H9 (cell line): Measurements from ENCODE around the gene PELI2. TPM values are rescaled to one million over a fixed set of nuclear protein-coding genes. Genes with fewer than 3 reads are reported as not detected.

Experiments used
- DNase-seq: peaks from one replicate; pipeline ENCODE4 v3.0.0-alpha.2; 2017
- H2AFZ ChIP-seq: one replicate; pipeline ENCODE4 v1.6.1; 2013; ENCODE audit warnings: mild to moderate bottlenecking, low read length, control low read depth, moderate library complexity
- H2AK5ac ChIP-seq: 2 replicates; pipeline ENCODE4 v1.6.1; 2013; ENCODE audit warnings: low read length, control low read depth, mixed read lengths; ENCODE audit not compliant: insufficient read length
- H2BK120ac ChIP-seq: one replicate; pipeline ENCODE4 v1.6.1; 2013; ENCODE audit warnings: low read depth, mild to moderate bottlenecking, low read length, control low read depth, inconsistent platforms; ENCODE audit not compliant: poor library complexity, severe bottlenecking
- H2BK12ac ChIP-seq: 2 replicates; pipeline ENCODE4 v1.6.1; 2013; ENCODE audit warnings: low read length, control low read depth, mixed read lengths, low read depth; ENCODE audit not compliant: insufficient read length
- H2BK15ac ChIP-seq: 2 replicates; pipeline ENCODE4 v1.6.1; 2013; ENCODE audit warnings: low read depth, low read length, control low read depth
- H2BK20ac ChIP-seq: one replicate; pipeline ENCODE4 v1.6.1; 2013; ENCODE audit warnings: low read depth, mild to moderate bottlenecking, low read length, control low read depth, inconsistent platforms; ENCODE audit not compliant: poor library complexity, severe bottlenecking
- H2BK5ac ChIP-seq: 2 replicates; pipeline ENCODE4 v1.6.1; 2013; ENCODE audit warnings: low read length, control low read depth, mixed read lengths; ENCODE audit not compliant: insufficient read length
- H3K14ac ChIP-seq: 2 replicates; pipeline ENCODE4 v1.6.1; 2013; ENCODE audit warnings: low read length, control low read depth; ENCODE audit not compliant: insufficient read depth
- H3K18ac ChIP-seq: 2 replicates; pipeline ENCODE4 v1.6.1; 2013; ENCODE audit warnings: low read depth, mild to moderate bottlenecking, mixed read lengths, low read length, control low read depth; ENCODE audit not compliant: insufficient read length
- H3K23ac ChIP-seq: 2 replicates; pipeline ENCODE4 v1.6.1; 2013; ENCODE audit warnings: low read length, control low read depth, mixed read lengths, low read depth; ENCODE audit not compliant: insufficient read length
- H3K23me2 ChIP-seq: 2 replicates; pipeline ENCODE4 v1.6.1; 2013; ENCODE audit warnings: low read depth, mild to moderate bottlenecking, mixed read lengths, low read length, control low read depth; ENCODE audit not compliant: insufficient read length, poor library complexity, severe bottlenecking
- H3K27ac ChIP-seq: 2 replicates; pipeline ENCODE4 v1.5.1; 2013; ENCODE audit warnings: low read length, control low read depth, mixed read lengths, low read depth; ENCODE audit not compliant: insufficient read length
- H3K27me3 ChIP-seq: 2 replicates; pipeline ENCODE4 v1.6.1; 2013; ENCODE audit warnings: low read length, control low read depth, inconsistent platforms; ENCODE audit not compliant: insufficient read depth
- H3K4ac ChIP-seq: 2 replicates; pipeline ENCODE4 v1.6.1; 2013; ENCODE audit warnings: low read depth, mild to moderate bottlenecking, control low read depth, inconsistent platforms, low read length, moderate library complexity
- H3K4me1 ChIP-seq: 2 replicates; pipeline ENCODE4 v1.6.1; 2013; ENCODE audit warnings: low read length, control low read depth, inconsistent platforms; ENCODE audit not compliant: insufficient read depth
- H3K4me2 ChIP-seq: 2 replicates; pipeline ENCODE4 v1.6.1; 2013; ENCODE audit warnings: low read length, control low read depth, mixed read lengths; ENCODE audit not compliant: insufficient read length, insufficient read depth
- H3K56ac ChIP-seq: 2 replicates; pipeline ENCODE4 v1.6.1; 2013; ENCODE audit warnings: low read depth, mild to moderate bottlenecking, mixed read lengths, low read length, control low read depth; ENCODE audit not compliant: insufficient read length
- H3K79me1 ChIP-seq: 2 replicates; pipeline ENCODE4 v1.6.1; 2013; ENCODE audit warnings: low read depth, mild to moderate bottlenecking, moderate library complexity, low read length, control low read depth, inconsistent platforms; ENCODE audit not compliant: insufficient read depth, poor library complexity, severe bottlenecking
- H3K79me2 ChIP-seq: 2 replicates; pipeline ENCODE4 v1.6.1; 2013; ENCODE audit warnings: low read length, control low read depth, inconsistent platforms; ENCODE audit not compliant: insufficient read depth
- H3K9ac ChIP-seq: 2 replicates; pipeline ENCODE4 v1.6.1; 2013; ENCODE audit warnings: low read length, control low read depth, mixed read lengths; ENCODE audit not compliant: insufficient read length; ENCODE audit errors: extremely low read depth
- H3K9me3 ChIP-seq: one replicate; pipeline ENCODE4 v1.6.1; 2013; ENCODE audit warnings: low read depth, low read length, inconsistent platforms; ENCODE audit not compliant: control insufficient read depth
- H3T11ph ChIP-seq: one replicate; pipeline ENCODE4 v1.6.1; 2013; ENCODE audit warnings: mild to moderate bottlenecking, low read length, control low read depth, inconsistent platforms
- H4K20me1 ChIP-seq: one replicate; pipeline ENCODE4 v1.6.1; 2013; ENCODE audit not compliant: control insufficient read depth, insufficient read length, insufficient read depth
- H4K5ac ChIP-seq: 2 replicates; pipeline ENCODE4 v1.6.1; 2013; ENCODE audit warnings: low read depth, mild to moderate bottlenecking, mixed read lengths, low read length, control low read depth; ENCODE audit not compliant: insufficient read length
- H4K8ac ChIP-seq: replicated peaks from 2 replicates; pipeline ENCODE4 v1.6.1; 2013; ENCODE audit warnings: low read length, control low read depth, mixed read lengths, low read depth; ENCODE audit not compliant: insufficient read length
- H4K91ac ChIP-seq: 2 replicates; pipeline ENCODE4 v1.6.1; 2013; ENCODE audit warnings: low read depth, mild to moderate bottlenecking, moderate library complexity, mixed read lengths, low read length, control low read depth; ENCODE audit not compliant: insufficient read length
- H3K27ac Mint-ChIP-seq, 3 experiments: 2 replicates in 2 of 3; 3 replicates in 1 of 3; pipeline ENCODE4 v1.8.0; 2020 to 2021; ENCODE audit warnings: mixed read lengths in 3 of 3, mild to moderate bottlenecking in 1 of 3, moderate library complexity in 1 of 3
- H3K27me3 Mint-ChIP-seq: 2 replicates; pipeline ENCODE4 v1.8.0; 2021; ENCODE audit warnings: low read depth, mild to moderate bottlenecking, moderate library complexity, mixed read lengths
- H3K36me3 Mint-ChIP-seq, 3 experiments: 2 replicates in 2 of 3; 3 replicates in 1 of 3; pipeline ENCODE4 v1.8.0; 2020 to 2021; ENCODE audit warnings: low read depth in 3 of 3, mixed read lengths in 3 of 3; ENCODE audit not compliant: insufficient read depth in 1 of 3
- H3K4me1 Mint-ChIP-seq, 2 experiments: 2 replicates each; pipeline ENCODE4 v1.8.0; 2020; ENCODE audit warnings: mixed read lengths in 2 of 2
- H3K4me3 Mint-ChIP-seq, 2 experiments: 2 replicates in 1 of 2; 3 replicates in 1 of 2; pipeline ENCODE4 v1.8.0; 2020 to 2021; ENCODE audit warnings: mild to moderate bottlenecking in 2 of 2, mixed read lengths in 2 of 2, moderate library complexity in 1 of 2
- H3K9me3 Mint-ChIP-seq, 2 experiments: 2 replicates in 1 of 2; 3 replicates in 1 of 2; pipeline ENCODE4 v1.8.0; 2020; ENCODE audit warnings: mild to moderate bottlenecking in 2 of 2, mixed read lengths in 2 of 2, moderate library complexity in 1 of 2
- CTCF ChIP-seq: fragments of 200-600 bp; sonication (generic); conservative IDR thresholded peaks from 3 replicates; pipeline ENCODE4 v1.8.0; 2021; ENCODE audit warnings: antibody characterized with exemption, mild to moderate bottlenecking
- WGBS: extraction: QIAGEN DNeasy Blood & Tissue Kit; methylation state at CpG from one replicate; pipeline ENCODE4 v1.1.7; 2013; ENCODE audit warnings: missing lambda C conversion rate, low lambda C conversion rate, mixed read lengths; ENCODE audit not compliant: insufficient read length; ENCODE audit errors: extremely low coverage; 5-methylcytosine and 5-hydroxymethylcytosine counted together
- total RNA-seq: library from RNA; stranded (reverse); gene quantifications from 2 replicates; pipeline ENCODE4 v1.2.1, GENCODE V29; 2021

PELI2 gene
- total RNA-seq, 1 experiment from 2014 or later, result 18.0 TPM

DNA sequence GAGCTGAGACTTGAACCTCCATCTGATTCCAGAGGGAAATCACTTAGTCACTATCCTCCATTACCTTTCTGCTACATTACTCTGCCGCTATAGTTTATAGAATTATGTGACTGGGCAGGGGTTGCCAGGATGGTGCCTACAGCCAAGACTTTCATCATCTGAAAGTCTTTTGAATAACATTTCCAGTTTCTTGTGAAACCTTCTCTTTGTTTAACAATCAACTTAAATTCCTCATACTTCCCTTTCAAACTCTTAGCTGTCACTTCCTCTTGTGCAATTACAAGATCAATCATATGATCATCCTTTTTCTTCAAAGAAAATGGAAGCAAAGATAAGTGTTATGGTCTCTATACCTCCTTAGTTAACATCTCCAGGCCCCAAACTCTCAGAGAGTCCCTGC lies 25.4 kb upstream of the PELI2 start:
- Histone ChIP-seq H3K4me1 (peaks cover 8% of the 10 kb centered on the region; the same call in 1 of the 2 replicates), H4K20me1 (no peaks in the 10 kb centered on the region), H2BK120ac (no peak overlapping the region), H2BK15ac (no peak overlapping the region), H3K79me2 (no peaks in the 10 kb centered on the region), H3K4ac (no peak overlapping the region), H3K9me3 (no peaks in the 10 kb centered on the region), H3K56ac (no peak overlapping the region), H3K23ac (no peak overlapping the region), H3K27me3 (no peaks in the 10 kb centered on the region), H3K4me2 (no peak overlapping the region), H2BK20ac (no peak overlapping the region), H4K91ac (no peak overlapping the region), H2AK5ac (no peak overlapping the region), H3K79me1 (no peaks in the 10 kb centered on the region), H2BK5ac (no peak overlapping the region), H3K14ac (no peak overlapping the region), H3T11ph (no peak overlapping the region), H2BK12ac (no peak overlapping the region), H4K5ac (no peak overlapping the region), H4K8ac (no peak overlapping the region), H3K27ac (no peak overlapping the region), H3K18ac (no peak overlapping the region), H3K9ac (no peak overlapping the region), H3K23me2 (no peaks in the 10 kb centered on the region), H2AFZ (no peak overlapping the region)
- H3K4me3 Mint-ChIP-seq, result no peak overlapping the region
- H3K27ac Mint-ChIP-seq, result no peak overlapping the region; a peak in 1 of 7 replicates
- H3K4me1 Mint-ChIP-seq, result peaks cover 22 to 29% of the 10 kb centered on the region in 2 experiments
- no peaks in the 10 kb centered on the region for H3K9me3 Mint-ChIP-seq
- H3K27me3 Mint-ChIP-seq, result no peaks in the 10 kb centered on the region
- H3K36me3 Mint-ChIP-seq, result no peaks in the 10 kb centered on the region; a peak in 1 of 7 replicates
- TF ChIP-seq CTCF, result no peak
- no peak for DNase-seq
- no CpG with 5 or more reads among the region's 1 CpG for WGBS
